H1 (cell line): ENCODE measurements around the gene C6orf62. TPM values are rescaled to one million over a fixed set of nuclear protein-coding genes. Genes with fewer than 3 reads are reported as not detected.

Source experiments
- CTCF ChIA-PET: fragments of 300-600 bp; sonication (Branson Sonifier 250); formaldehyde crosslinking; loops from one replicate; lab custom pipeline; 2021; ENCODE audit not compliant: partially characterized antibody; lab: Charles Lee
- POLR2A ChIA-PET: fragments of 300-600 bp; sonication (Branson Sonifier 250); formaldehyde crosslinking; loops from one replicate; lab custom pipeline; 2021; ENCODE audit warnings: inconsistent platforms; ENCODE audit not compliant: partially characterized antibody; lab: Charles Lee
- DNase-seq, 2 experiments: peaks; one replicate each; pipeline versions ENCODE4 v3.0.0 to v3.0.0-alpha.2; 2010 to 2022; ENCODE audit warnings: low spot score in 2 of 2, low read depth in 1 of 2, mixed read lengths in 1 of 2
- FAIRE-seq: peaks from 2 replicates; lab custom pipeline; 2011; peaks lifted over from hg19 to GRCh38; lab: Jason Lieb, UNC
- H2AFZ ChIP-seq: 2 replicates; pipeline ENCODE4 v1.8.1; 2012; ENCODE audit warnings: low read length, inconsistent platforms
- H2AK5ac ChIP-seq: 2 replicates; pipeline ENCODE4 v1.6.1; 2013; ENCODE audit warnings: low read depth, low read length
- H2BK120ac ChIP-seq: replicated peaks from 2 replicates; pipeline ENCODE3; 2013; ENCODE audit warnings: low read depth, low read length, inconsistent platforms
- H2BK12ac ChIP-seq: 2 replicates; pipeline ENCODE4 v1.6.1; 2013; ENCODE audit warnings: low read depth, low read length
- H2BK15ac ChIP-seq: 2 replicates; pipeline ENCODE4 v1.6.1; 2013; ENCODE audit warnings: low read length
- H2BK20ac ChIP-seq: 2 replicates; pipeline ENCODE4 v1.6.1; 2013; ENCODE audit warnings: low read length
- H2BK5ac ChIP-seq: 2 replicates; pipeline ENCODE4 v1.6.1; 2013; ENCODE audit warnings: low read depth, low read length
- H3K14ac ChIP-seq: 2 replicates; pipeline ENCODE4 v1.6.1; 2013; ENCODE audit warnings: inconsistent platforms; ENCODE audit not compliant: insufficient read length
- H3K18ac ChIP-seq: 2 replicates; pipeline ENCODE4 v1.6.1; 2013; ENCODE audit warnings: low read length; ENCODE audit errors: extremely low read depth
- H3K23ac ChIP-seq: 2 replicates; pipeline ENCODE4 v1.6.1; 2013; ENCODE audit warnings: inconsistent platforms; ENCODE audit not compliant: insufficient read length
- H3K23me2 ChIP-seq: 2 replicates; pipeline ENCODE4 v1.6.1; 2013; ENCODE audit warnings: low read depth, low read length
- H3K27ac ChIP-seq: 2 replicates; pipeline ENCODE4 v1.6.1; 2011; ENCODE audit warnings: low read depth, low read length, inconsistent platforms
- H3K27me3 ChIP-seq, 4 experiments: replicated peaks in 1 of 4; 1 replicate in 1 of 4; 2 replicates in 3 of 4; pipeline versions ENCODE4 v1.6.1 to v1.8.1; 2011 to 2013; ENCODE audit warnings: low read length in 3 of 4, mild to moderate bottlenecking in 3 of 4, inconsistent platforms in 2 of 4, mixed read lengths in 2 of 4, moderate library complexity in 1 of 4; ENCODE audit not compliant: control insufficient read depth in 3 of 4, insufficient read depth in 3 of 4; ENCODE audit errors: extremely low read depth in 1 of 4
- H3K36me3 ChIP-seq, 4 experiments: 2 replicates each; pipeline versions ENCODE4 v1.6.1 to v1.8.1; 2011 to 2013; ENCODE audit warnings: mild to moderate bottlenecking in 4 of 4, low read length in 3 of 4, moderate library complexity in 2 of 4, control low read depth in 1 of 4, inconsistent platforms in 1 of 4; ENCODE audit not compliant: insufficient read depth in 4 of 4, control insufficient read depth in 2 of 4
- H3K4ac ChIP-seq: replicated peaks from 2 replicates; pipeline ENCODE3; 2013; ENCODE audit warnings: low read length, low read depth, mixed read lengths, inconsistent platforms; ENCODE audit not compliant: insufficient read length
- H3K4me1 ChIP-seq, 4 experiments: replicated peaks in 1 of 4; 1 replicate in 1 of 4; 2 replicates in 3 of 4; pipeline versions ENCODE4 v1.6.1 to v1.8.1; 2011 to 2013; ENCODE audit warnings: low read length in 3 of 4, inconsistent platforms in 2 of 4, mixed read lengths in 1 of 4; ENCODE audit not compliant: insufficient read depth in 4 of 4, control insufficient read depth in 3 of 4
- H3K4me2 ChIP-seq, 2 experiments: 2 replicates each; pipeline versions ENCODE4 v1.6.1 to v1.8.1; 2011 to 2013; ENCODE audit warnings: low read depth in 2 of 2, low read length in 2 of 2, control low read depth in 1 of 2, inconsistent platforms in 1 of 2, mild to moderate bottlenecking in 1 of 2; ENCODE audit not compliant: insufficient read depth in 1 of 2
- H3K4me3 ChIP-seq, 4 experiments: fragments of 200-600, 300-600 bp in 1 of 4; sonication (generic), shearing (Covaris generic), sonication (Bioruptor Twin) in 1 of 4; 2 replicates each; pipeline versions ENCODE4 v1.5.1 to v1.8.1; 2011 to 2016; ENCODE audit warnings: low read length in 4 of 4, low read depth in 3 of 4, control low read depth in 2 of 4, inconsistent platforms in 2 of 4, mild to moderate bottlenecking in 2 of 4, mixed read lengths in 1 of 4, moderate library complexity in 1 of 4; ENCODE audit not compliant: insufficient read depth in 2 of 4; ENCODE audit errors: extremely low read depth in 1 of 4
- H3K56ac ChIP-seq: replicated peaks from 2 replicates; pipeline ENCODE3; 2013; ENCODE audit warnings: low read depth, mild to moderate bottlenecking, mixed read lengths, low read length, inconsistent platforms; ENCODE audit not compliant: insufficient read length
- H3K79me1 ChIP-seq: 2 replicates; pipeline ENCODE4 v1.6.1; 2013; ENCODE audit warnings: low read depth, low read length, control low read depth
- H3K79me2 ChIP-seq, 2 experiments: 2 replicates each; pipeline versions ENCODE4 v1.6.1 to v1.8.1; 2012 to 2013; ENCODE audit warnings: low read length in 2 of 2, mild to moderate bottlenecking in 2 of 2, inconsistent platforms in 1 of 2; ENCODE audit not compliant: insufficient read depth in 2 of 2, control insufficient read depth in 1 of 2
- H3K9ac ChIP-seq, 4 experiments: replicated peaks in 1 of 4; 1 replicate in 1 of 4; 2 replicates in 3 of 4; pipeline versions ENCODE4 v1.6.1 to v1.8.1; 2011 to 2013; ENCODE audit warnings: low read depth in 3 of 4, low read length in 3 of 4, control low read depth in 2 of 4, mild to moderate bottlenecking in 2 of 4, moderate library complexity in 2 of 4, inconsistent platforms in 1 of 4; ENCODE audit errors: extremely low read depth in 1 of 4
- H3K9me3 ChIP-seq, 2 experiments: 2 replicates each; pipeline versions ENCODE4 v1.6.1 to v1.8.1; 2012 to 2013; ENCODE audit warnings: mild to moderate bottlenecking in 2 of 2, moderate library complexity in 2 of 2, control low read depth in 1 of 2, inconsistent platforms in 1 of 2, low read depth in 1 of 2, low read length in 1 of 2, mixed read lengths in 1 of 2; ENCODE audit not compliant: insufficient read depth in 2 of 2
- H4K20me1 ChIP-seq, 2 experiments: replicated peaks in 1 of 2; 2 replicates each; pipeline versions ENCODE3 to v1.8.1; 2011 to 2013; ENCODE audit warnings: inconsistent platforms in 2 of 2, low read length in 2 of 2, mild to moderate bottlenecking in 1 of 2; ENCODE audit not compliant: insufficient read depth in 2 of 2, control insufficient read depth in 1 of 2
- H4K5ac ChIP-seq: 2 replicates; pipeline ENCODE4 v1.6.1; 2013; ENCODE audit warnings: low read length, low read depth, mixed read lengths, inconsistent platforms; ENCODE audit not compliant: insufficient read length
- H4K8ac ChIP-seq: 2 replicates; pipeline ENCODE4 v1.8.0; 2013; ENCODE audit warnings: mild to moderate bottlenecking, moderate library complexity, low read length, inconsistent platforms; ENCODE audit not compliant: insufficient read depth; ENCODE audit errors: extremely low read depth
- H4K91ac ChIP-seq: replicated peaks from 2 replicates; pipeline ENCODE3; 2013; ENCODE audit warnings: low read length, mixed read lengths, inconsistent platforms; ENCODE audit not compliant: insufficient read length
- CEBPB ChIP-seq: IDR thresholded peaks from 2 replicates; pipeline ENCODE4 v1.6.1; 2012; ENCODE audit warnings: low read depth, low read length
- EP300 ChIP-seq, 2 experiments: IDR thresholded peaks; 1 replicate in 1 of 2; 2 replicates in 1 of 2; pipeline ENCODE4 v1.6.1; 2011 to 2012; ENCODE audit warnings: low read depth in 2 of 2, low read length in 2 of 2, mild to moderate bottlenecking in 2 of 2, borderline replicate concordance in 1 of 2, inconsistent platforms in 1 of 2, moderate library complexity in 1 of 2
- SIX5 ChIP-seq: IDR thresholded peaks from 2 replicates; pipeline ENCODE4 v1.6.1; 2011; ENCODE audit warnings: mild to moderate bottlenecking, low read depth, low read length
- WGBS, 2 experiments: shearing (Covaris generic) in 1 of 2; methylation state at CpG; one replicate each; pipeline versions ENCODE4 v1.1.6 to v1.1.7; 2013 to 2015; ENCODE audit warnings: low lambda C conversion rate in 2 of 2, mixed read lengths in 2 of 2, inconsistent platforms in 1 of 2, low coverage in 1 of 2, missing lambda C conversion rate in 1 of 2; ENCODE audit not compliant: insufficient replicate concordance in 2 of 2, insufficient coverage in 1 of 2, insufficient read length in 1 of 2; ENCODE audit errors: extremely low coverage in 1 of 2, missing lambda C conversion rate in 1 of 2; 5-methylcytosine and 5-hydroxymethylcytosine counted together
- polyA plus RNA-seq, 7 experiments: library from polyadenylated mRNA; depleted of rRNA in 3 of 7; stranded (reverse) in 5 of 7; unstranded in 2 of 7; fragments of >200 nt in 5 of 7; fragments of 200-250 nt in 2 of 7; gene quantifications; 1 replicate in 5 of 7; 2 replicates in 1 of 7; 4 replicates in 1 of 7; pipeline versions ENCODE4 v1.2.1 to v1.2.3, GENCODE V29; 2011 to 2013; ENCODE audit warnings: missing spikeins in 2 of 7, mixed read lengths in 2 of 7
- total RNA-seq: library from RNA; stranded (reverse); fragmentation: NEBNext Ultra II Directional; extraction: Animal tissue kit (Norgen Biotek cat#: 25700); gene quantifications from 2 replicates; pipeline ENCODE4 v1.2.1, GENCODE V29; 2021

The C6orf62 gene
- total and polyA plus RNA-seq, 2 of the 8 experiments (the other 6 are each of a cell fraction or from before 2014, with no cell fraction given): 25.6 to 101 TPM

DNA sequence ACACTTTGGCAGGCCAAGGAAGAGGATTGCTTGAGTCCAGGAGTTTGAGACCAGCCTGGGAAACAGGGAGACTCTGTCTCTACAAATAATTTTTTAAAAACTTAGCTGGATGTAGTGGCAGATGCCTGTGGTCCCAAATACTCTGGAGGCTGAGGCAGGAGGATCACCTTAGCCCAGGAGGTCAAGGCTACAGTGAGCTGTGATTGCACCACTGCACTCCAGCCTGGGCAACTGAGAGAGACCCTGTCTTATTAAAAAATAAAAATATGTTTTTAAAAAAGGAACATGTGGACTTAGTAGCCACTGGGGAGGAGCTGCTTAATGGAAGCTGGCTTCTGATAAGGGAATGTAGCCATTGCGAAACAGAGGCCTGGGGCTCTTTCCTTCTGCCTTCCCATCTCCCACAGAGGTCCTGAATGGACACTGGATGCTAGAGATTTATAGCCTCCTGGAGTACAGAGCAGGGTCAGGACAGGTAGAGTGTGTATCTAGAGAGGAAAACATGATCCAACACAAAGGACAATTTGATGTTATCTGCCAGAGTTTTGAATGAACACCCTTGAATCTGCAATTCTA, 34.1 kb upstream of the C6orf62 start:
- TF ChIP-seq SIX5: no peak
- peak; percentile 14; the same call in 1 of the 2 replicates for TF ChIP-seq CEBPB
- TF ChIP-seq EP300 (IDR thresholded peaks at IDR 0.05; ENCODE audit: borderline replicate concordance in 1 of 2, low read depth in 2 of 2, low read length in 2 of 2): no peak
- POLR2A ChIA-PET: interaction anchor here (0.6 to 0.8 kb wide), 2 partner anchors 31 to 46 kb away, joined by 3 read pairs; no protein-coding TSS in a partner anchor

More for the DNA sequence above, 34.1 kb upstream of the C6orf62 start:
- Histone ChIP-seq H2BK12ac (no peak overlapping the region), H4K91ac (no peak overlapping the region), H2AFZ (peak overlapping the region; percentile 12; the same call in 1 of the 2 replicates), H3K4me2 (no peak overlapping the region), H3K4ac (no peak overlapping the region), H3K79me1 (no peaks in the 10 kb centered on the region), H3K27ac (no peak overlapping the region), H3K56ac (no peak overlapping the region), H2AK5ac (no peak overlapping the region), H3K9ac (no peak overlapping the region), H4K8ac (no peak overlapping the region), H3K14ac (no peak overlapping the region), H3K36me3 (no peaks in the 10 kb centered on the region; a peak in 1 of 8 replicates), H4K5ac (no peak overlapping the region), H3K4me1 (no peaks in the 10 kb centered on the region), H2BK5ac (no peak overlapping the region), H2BK15ac (no peak overlapping the region), H3K79me2 (no peaks in the 10 kb centered on the region), H3K9me3 (no peaks in the 10 kb centered on the region), H2BK120ac (no peak overlapping the region), H3K4me3 (no peak overlapping the region), H2BK20ac (no peak overlapping the region), H4K20me1 (no peaks in the 10 kb centered on the region), H3K23ac (no peak overlapping the region), H3K18ac (no peak overlapping the region), H3K23me2 (no peaks in the 10 kb centered on the region), H3K27me3 (no peaks in the 10 kb centered on the region)
- CTCF ChIA-PET: interaction anchor here (0.6 to 1.0 kb wide), 2 partner anchors 34 to 205 kb away, joined by 3 read pairs; partner anchors contain the start of gene C6orf62
- 81% methylated on average over 1 of the region's 1 CpG; no CpG with 5 or more reads in 1 of the 2 experiments for WGBS, 2 experiments
- FAIRE-seq (no peak), DNase-seq (no peak)
